Stimulated activated CD4-positive, alpha-beta T cell treated with anti-CD3 and anti-CD28 coated beads, Interleukin-2, amount 100 ng/mL, for 48 hours (primary cell): ENCODE measurements around the gene PLOD2.
A peak's percentile ranks its signal among the peaks of the same experiment; 100 is the strongest.

Source experiments
- DNase-seq, 2 donors: peaks; one replicate each; pipeline ENCODE4 v3.0.0-alpha.2; 2020

PLOD2 gene

DNA sequence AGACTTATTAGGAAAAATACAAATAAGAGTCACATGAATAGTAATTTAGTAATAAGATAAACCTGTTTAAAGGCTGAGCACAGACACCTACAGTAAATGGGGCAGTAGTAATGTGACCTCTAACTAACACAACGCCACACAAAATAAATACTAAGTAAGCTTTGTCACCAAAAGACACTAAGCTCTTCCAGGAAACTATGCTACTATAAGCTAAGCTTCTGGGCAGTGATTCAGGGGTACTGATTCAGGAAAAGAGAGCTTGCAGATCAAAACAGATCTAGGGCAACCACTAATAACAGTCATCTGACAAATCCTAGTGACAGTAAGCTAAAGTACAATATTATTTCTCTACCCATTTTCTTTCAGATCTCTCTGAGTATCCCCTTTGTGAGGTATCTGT lies 68.8 kb downstream of the PLOD2 start:
- DNase-seq = no peak

DNA sequence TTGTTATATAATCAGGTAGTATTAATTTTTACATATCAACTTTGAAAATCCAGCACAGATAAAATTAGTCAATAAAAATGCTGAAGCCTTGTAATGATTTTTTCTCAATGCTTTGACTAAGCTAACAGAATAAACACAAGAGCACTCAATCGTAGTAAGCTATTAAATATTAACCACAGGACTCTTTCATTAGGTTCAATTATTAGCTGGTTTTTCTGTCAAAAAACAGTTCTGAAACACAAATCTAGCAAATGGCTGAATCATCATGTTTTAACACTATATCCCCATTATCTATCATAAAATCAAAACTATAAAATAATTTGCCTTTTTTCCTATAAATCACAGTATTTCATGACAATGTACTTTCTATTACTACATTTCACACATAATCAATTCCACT lies 69.6 kb downstream of the PLOD2 start:
- DNase-seq = no peak

DNA sequence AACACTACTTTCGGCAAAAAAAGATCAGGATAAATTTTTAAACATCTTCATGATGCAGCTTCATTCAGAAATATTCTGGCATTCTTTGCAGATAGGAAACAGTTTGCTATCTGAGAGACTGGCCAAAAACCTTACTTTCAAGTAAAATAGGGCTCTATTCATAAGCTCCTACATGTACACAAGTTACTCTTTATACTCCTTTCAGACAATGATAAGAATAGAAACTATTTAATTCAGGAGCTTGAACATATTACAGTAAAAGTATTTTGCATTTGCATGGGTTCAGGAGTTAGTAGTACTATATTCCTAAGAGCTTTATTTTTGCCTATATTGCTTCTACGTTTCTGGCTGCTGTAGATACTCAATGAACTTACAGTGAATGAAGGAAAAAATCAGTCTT lies 70.5 kb downstream of the PLOD2 start:
- DNase-seq = no peak

DNA sequence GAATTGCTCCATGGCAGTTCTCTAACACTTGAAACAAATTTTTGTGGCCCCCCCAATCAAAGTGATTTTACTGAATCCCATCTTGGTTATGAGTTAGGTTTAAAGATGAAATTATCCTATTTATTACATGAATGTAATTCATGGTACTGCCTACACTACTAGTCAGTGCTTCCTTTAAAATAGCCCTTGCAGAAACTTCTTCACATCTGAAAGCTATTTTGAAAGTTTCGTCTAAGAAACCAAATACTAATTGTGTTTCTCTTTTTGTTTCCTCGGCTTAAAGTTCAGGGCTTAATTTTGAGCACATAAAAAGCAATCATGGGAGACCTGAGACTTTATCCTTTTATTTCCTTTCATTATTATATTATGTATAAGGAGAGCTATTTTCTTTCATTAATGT lies 72.1 kb downstream of the PLOD2 start:
- DNase-seq = no peak

DNA sequence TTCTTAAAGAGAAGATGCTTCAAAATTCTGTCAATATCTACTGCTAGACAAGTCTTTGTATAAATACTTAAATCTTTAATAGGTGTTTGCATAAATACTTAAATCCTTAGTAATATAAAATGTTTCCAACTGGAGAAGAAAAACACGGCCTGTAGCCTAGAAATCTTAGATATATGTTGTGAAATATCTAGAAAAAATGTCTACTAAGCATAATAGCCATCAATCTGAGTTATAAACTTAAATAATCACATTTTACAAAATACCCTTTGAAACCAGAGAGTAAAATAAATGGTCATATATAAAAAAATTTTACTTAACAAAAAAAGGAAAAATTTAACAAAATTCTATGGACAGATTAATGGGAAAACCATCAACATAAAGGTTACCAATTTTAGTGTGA lies 73.9 kb downstream of the PLOD2 start:
- DNase-seq = no peak

DNA sequence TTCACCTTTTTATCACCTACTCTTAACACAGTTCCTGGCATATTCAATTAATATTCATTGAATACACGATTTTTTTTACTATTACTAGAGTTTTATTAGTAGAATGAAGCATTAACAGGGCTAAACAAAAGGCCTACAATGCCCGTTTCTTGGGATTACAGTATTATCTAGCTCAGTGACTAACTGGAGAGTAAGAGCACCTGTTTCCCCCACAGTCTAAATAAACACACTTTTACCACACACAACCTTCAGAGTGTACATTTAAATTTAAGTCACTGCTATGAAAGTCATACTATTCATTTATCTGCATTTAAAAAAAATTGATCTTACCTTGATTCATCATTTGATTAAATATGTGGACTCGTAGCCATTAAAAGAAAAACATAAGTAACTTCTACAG lies 74.8 kb downstream of the PLOD2 start:
- DNase-seq = no peak

DNA sequence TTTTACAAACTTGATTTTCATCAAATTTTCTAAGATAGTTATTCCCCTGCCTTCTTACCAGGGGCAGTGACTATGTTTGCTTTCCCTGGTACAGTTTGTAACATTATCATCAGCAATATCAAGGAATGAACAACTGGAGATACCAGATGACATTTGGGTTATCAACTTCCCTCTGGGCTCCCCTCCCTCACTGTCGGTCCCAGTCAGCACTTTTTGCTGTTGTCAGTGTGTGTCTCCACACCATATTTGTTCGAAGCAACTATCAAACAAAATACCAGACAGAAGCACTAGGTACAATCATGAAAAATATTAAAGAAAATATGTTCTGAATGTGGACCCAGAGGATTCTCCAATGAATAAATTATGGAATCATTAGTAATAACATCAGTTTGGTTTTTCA lies 75.3 kb downstream of the PLOD2 start:
- no peak for DNase-seq

DNA sequence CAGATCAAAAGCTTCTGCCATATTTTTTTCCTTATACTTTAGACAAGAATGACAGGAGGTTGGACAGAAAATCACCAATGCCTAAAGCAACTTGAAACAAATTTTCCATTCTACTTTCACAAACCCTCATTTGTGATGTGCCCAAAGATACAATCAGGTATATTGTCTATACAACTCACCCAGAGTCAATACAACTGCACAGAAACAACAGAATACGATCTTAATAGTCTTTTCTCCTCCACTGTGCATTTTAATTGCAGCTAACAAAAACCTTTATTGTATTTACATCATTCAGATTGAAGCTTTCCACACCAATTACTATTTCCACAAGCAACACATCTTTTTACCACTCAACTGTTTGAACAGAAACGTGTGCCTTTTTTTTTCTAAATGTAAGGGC lies 80.4 kb downstream of the PLOD2 start:
- DNase-seq = no peak

DNA sequence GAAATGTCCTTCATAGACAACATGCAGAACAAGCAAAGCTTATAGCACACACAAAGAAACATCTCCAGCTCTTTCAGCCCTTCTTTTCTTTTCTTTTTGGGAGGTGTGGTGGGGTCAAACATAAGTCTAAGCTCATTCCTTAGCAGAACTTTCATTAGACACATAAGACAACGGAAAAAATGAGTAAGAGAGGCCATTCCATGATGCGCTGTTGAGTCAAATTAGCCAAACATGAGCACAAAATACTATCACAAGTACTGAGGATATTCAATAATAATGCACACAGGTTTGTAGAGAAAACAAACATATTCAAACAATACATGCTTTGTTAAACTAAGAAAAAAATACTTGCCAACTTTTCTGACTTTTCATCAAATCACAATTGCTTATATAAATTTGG lies 83.0 kb downstream of the PLOD2 start:
- DNase-seq = no peak

DNA sequence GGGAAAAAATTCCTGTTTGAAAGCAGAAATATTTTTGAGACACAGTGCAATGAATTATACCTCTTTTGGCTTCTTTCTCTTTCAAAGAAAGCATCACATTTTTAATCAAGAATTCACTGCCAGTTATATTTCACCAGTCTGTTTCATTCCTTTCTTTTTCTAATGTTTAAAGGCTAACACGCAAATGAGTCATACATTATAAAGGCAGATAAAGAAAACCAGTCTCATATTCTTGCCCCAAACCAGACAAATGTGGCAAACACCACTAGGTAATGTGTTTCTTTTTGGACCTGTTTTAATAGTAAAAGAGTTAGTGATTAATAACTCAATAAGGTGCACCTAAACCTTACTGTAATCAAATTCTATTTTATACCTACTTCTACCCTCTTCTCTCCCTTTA lies 83.8 kb downstream of the PLOD2 start:
- DNase-seq = no peak

DNA sequence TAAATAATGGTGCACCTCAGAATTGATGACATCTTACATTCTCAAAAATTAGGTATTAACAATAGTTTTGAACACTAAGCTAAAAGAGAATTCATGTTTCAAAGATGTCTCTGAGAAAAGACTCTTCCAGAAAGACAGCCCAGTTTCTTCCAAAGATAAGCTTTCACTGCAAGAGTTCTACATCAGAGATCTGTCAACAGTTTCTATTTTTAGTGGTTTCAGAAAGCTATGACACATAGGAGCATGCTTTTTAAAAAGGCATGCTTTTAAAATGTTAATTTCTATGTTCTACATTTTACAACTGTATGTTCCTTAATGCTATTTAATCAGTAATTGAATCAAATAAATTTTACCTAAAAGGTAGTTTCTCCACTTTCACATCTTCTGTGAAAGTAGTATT lies 88.2 kb downstream of the PLOD2 start:
- DNase-seq = no peak

DNA sequence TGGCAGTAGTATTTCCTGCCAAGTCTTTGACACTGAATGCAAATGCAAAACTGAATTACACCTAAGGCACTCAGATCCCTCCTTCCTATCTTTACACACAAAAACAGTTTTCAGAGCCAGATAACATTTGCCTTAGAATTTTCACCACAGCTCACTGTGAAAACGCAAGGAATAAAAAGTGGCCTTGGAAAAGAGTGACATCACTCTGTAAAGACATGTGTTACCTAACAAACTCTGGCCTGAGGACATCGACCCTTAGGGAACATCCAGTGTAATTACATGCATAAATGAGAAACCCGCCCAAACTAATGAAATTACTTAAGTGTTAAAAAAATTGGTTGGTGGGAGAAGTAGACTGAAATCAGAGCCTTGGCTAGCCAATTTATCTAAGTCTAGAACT lies 88.9 kb downstream of the PLOD2 start:
- no peak for DNase-seq

DNA sequence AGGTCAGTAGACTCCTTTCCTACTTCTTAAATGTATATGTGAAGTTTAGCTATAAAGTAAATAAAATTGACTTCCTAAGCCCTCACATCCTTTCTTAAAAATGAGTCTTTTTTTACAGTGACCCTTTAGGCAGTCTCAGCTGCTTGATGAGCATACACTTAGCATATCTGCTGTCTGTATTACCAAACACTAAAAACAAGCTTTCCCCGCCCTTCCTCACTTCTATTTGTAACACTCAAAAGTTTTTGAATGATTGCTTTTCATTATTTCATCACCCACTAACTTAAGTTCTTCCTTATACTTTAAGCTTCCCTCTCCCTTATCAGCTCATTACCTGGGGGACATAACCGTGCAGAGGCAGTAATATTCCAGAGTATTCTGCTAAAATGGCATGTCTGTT lies 89.4 kb downstream of the PLOD2 start:
- no peak for DNase-seq

DNA sequence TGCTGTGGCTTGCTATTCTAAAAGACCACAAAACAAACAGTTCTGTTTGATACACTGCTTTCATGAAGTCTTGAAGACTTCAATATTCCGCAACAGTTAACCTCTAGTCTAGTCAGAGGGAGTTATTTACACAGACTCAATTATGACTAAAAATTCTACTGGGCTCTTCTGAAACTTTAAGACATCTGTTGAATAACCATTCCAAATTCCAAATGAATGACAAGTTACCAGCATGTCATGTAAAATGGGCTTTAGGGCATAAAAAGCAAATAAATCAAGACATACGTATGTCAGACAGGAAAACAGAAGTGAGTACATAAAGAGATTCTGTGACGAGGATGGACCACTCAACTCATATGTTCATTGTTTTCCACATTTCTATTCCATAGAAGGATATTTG lies 93.9 kb downstream of the PLOD2 start:
- no peak for DNase-seq

DNA sequence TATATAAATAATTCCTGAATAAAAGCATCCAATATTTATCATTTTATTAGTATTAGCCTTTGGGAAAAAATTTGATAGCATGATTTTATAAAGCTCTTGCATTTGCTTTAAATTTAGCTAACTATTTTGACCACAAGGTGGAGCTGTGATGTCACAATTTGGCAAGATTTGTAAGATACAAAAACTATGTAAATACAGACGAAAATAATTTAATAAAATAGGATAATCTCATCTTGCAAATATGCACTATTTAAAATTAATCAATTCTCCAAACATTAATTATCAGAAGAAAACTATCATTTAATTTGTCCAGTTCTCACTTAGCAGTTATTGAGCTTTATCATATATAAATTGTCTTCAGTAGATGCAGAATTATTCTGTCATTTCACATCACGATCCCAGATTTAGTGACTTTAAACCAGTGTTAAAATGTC lies 95.4 kb downstream of the PLOD2 start:
- peak in 1 of 2 donors; percentile 2 for DNase-seq

DNA sequence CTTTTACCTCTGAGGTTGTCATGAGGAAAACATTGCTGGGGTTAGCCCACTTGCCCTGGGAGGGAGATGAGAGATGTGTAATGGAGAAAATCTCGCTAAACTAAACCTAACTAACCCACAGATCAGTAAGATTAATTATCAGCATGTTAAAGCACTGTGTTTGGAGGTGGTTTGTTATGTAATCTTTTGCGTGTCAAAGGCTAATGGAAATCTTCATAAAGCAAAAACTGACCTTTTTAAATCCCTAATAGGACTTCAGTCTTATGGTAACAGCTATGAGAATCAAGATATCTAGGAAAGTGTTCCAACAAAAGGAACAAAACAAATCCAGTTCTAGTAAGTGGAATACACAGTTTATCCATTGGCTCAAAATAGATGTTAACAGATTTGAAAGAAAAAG lies 102.7 kb downstream of the PLOD2 start:
- DNase-seq = no peak

DNA sequence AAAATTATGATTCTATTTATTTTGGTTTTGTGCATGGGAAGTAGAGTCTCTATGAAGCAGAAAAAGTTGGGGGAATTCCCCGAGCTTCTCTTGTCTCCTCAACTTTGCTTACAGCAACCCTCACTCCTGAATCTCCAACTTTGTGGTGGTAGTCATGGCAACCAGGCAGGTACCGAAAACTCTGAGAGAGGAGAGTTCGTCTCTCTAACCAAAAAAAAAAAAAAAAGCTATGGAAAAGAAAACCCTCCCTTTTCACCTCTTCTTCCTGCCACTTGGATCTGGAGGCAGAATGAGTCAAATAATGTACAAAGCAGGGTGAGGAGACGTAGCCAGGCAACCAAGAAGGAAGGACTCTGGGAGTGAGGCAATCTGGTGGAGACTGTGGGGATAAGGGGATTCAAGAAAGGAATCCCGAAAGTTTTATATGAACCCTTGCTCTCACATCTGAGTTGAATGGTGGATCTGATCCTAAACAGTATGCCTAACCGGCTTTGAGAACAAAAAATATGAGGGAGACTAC lies 108.1 kb downstream of the PLOD2 start:
- DNase-seq = no peak

DNA sequence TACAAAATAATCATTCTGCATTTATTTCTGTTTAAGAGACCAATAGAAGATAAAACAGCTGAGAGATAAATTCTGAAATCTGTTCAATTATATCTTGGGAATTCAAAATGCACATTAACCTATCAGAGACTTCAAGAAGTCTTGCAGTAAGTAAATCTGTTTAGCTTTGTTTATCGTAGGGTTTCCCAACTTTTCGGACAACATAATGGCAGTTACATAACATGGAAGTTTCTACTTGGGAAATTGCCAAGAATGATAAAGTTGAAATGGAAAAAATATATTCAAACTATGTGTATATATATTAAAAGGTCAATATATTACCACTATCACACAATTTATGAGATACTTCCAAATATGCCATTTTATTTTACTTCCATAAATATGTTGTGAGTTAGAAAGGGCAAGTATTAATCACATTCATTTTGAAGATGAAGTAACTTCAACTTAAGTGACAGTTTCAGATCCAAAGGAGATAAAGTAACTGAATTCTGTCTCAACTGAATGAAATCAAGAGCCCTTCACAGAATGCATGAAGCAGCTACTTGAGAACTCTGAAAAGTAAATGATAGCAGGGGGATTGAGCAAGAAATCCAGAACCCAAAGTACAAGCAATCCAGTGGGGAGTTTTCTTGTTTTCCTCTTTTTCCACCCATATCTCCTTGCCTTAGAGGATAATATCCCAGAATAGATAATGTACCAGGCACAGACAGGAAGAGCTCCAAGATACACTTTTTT lies 108.8 kb downstream of the PLOD2 start:
- DNase-seq = no peak

DNA sequence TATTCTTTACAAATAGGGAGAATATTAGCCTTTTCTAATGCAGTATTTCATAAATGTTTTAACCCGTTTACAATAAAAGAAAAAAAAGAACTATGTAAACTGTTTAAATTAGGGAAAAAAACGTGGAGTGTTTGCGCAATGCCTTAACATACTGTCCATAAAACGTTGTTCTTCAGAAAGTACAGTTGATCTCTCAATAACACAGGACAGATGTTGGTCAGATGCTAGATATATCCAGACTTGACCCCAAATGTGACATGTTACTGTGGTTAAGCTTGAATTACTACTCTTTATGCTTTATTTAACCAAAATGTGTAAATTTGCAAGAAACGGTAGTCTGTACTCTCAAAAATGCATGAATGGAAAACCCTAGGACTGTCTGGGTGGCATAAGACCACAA lies 110.3 kb downstream of the PLOD2 start:
- no peak for DNase-seq

DNA sequence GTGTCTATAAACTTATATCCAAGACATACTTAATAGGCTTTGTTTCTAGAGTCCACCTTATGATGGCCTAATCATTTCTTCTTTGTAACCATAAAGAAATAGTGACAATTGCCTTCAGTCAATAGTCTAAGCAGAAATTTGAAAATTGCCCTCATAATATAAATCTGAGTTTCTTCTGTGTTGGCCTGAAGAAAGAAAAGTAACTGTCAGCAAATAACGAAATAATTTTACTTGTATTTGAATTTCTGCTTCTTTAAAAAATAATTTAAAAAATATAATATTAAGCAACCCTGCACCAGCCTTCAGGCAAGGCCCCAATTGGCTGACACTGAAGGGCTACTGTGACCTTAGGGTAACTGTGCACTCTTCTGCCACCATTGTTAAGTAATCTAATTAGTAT lies 113.5 kb downstream of the PLOD2 start:
- DNase-seq = no peak

DNA sequence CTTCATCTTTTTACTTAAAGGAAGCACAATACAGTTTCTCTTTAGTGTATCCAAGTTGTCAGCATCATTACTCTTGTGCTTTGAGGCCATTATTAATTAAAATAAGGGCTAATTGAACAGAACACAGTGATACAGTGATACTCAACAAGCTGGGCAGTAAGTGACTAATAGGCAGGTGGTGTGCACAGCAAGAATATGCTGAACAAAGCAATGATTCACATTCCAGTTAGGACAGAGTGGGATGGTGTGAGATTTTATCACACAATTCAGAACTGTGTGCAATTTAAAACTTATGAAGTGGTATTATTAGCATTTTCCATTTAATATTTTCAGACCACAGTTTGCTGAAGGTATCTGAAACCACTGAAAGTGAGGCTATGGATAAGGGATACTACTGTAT lies 116.9 kb downstream of the PLOD2 start:
- no peak for DNase-seq

DNA sequence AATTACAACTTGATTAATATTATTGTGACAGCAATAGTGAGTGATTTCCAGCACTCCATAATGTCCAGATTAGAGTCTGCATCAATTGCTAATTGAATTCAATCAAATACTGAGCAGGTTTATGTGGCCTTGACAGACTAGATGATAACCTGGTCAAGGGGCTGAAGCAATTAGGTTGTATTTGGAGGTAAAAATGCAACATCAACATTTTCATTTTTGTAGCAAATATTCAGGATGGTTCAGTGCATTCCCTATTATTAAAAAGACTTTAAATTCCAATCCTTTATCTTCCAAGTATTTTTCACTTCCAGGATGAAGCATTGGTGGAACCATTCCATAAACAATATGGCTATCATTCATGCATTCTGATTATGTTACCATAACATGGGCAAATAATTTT lies 120.4 kb downstream of the PLOD2 start:
- DNase-seq = no peak

DNA sequence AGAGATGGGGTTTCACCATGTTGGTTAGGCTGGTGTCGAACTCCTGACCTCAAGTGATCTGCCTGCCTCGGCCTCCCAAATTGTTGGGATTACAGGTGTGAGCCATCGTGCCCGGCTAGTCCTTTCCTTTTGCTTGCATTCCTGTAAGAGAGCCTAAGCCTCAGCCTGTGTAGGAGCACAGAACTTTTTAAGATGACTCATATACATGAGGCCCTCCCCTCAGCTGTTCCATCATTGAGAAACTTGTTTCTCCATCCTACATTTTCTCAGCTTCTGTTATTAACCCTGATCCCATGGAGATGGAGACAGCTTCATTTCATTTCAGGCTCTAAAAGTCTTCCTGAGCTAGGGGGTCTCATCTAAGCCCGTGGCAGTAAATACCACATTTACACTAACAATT lies 123.3 kb downstream of the PLOD2 start:
- no peak for DNase-seq

DNA sequence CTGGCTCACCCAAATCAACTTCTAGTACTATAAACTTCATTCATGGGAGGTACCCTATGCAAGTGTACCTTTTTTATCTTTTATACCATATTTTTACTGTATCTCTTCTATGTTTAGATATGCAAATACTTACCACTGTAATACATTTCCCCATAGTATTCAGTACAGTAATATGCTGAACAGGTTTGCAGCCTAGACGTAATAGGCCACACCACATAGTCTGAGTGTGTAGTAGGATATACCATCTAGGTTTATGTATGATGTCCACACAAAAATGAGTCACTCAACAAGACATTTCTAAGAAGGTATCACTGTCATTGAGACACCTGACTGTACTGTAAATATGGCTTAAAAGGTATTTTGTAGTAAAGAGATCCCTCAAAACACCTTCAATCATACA lies 124.7 kb downstream of the PLOD2 start:
- no peak for DNase-seq

DNA sequence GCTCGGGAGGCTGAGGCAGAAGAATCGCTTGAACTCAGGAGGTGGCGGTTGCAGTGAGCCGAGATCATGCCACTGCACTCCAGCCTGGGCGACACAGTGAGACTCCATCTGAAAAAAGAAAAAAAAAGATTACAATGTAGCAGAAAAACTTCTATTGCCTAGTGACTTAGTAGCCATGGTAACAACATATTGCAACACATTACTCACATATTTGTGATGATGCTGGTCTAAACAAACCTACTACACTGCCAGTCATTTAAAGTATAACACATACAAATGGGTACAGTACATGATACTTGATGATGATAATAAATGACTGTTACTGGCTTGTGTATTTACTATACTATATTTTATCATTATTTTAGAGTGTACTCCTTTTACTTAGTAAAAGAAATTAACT lies 125.6 kb downstream of the PLOD2 start:
- no peak for DNase-seq
